Activated CD4-positive, alpha-beta T cell treated with anti-CD3 and anti-CD28 coated beads, Interleukin-2, amount 10 ng/mL, durations not matched to agents 24 days and 14 days (primary cell): ENCODE results near the gene P3H2. TPM values are rescaled to one million over a fixed set of nuclear protein-coding genes. Genes with fewer than 3 reads are reported as not detected.
"Not testable (repeated sequence)": the region's sequence is repeated elsewhere in the genome, so short reads cannot be mapped to it uniquely, and the experiment has no call there.

Experiments used
- DNase-seq: peaks from one replicate; pipeline ENCODE4 v3.0.0; 2022
- H3K27ac Mint-ChIP-seq: one replicate; pipeline ENCODE4 v1.8.0; 2022; ENCODE audit warnings: mild to moderate bottlenecking, mixed read lengths
- H3K27me3 Mint-ChIP-seq: one replicate; pipeline ENCODE4 v1.8.0; 2022; ENCODE audit warnings: mixed read lengths
- H3K36me3 Mint-ChIP-seq: one replicate; pipeline ENCODE4 v1.8.0; 2022; ENCODE audit warnings: low read depth, mild to moderate bottlenecking, mixed read lengths
- H3K4me1 Mint-ChIP-seq: one replicate; pipeline ENCODE4 v1.8.0; 2021; ENCODE audit warnings: mixed read lengths
- H3K4me3 Mint-ChIP-seq: one replicate; pipeline ENCODE4 v1.8.0; 2022; ENCODE audit warnings: mild to moderate bottlenecking, moderate library complexity, mixed read lengths
- H3K9me3 Mint-ChIP-seq: one replicate; pipeline ENCODE4 v1.8.0; 2021; ENCODE audit warnings: mixed read lengths
- intact Hi-C: fragments of 100-400 bp; cut with micrococcal nuclease; formaldehyde crosslinking; loops from one replicate; pipeline ENCODE4 v1.15.1; 2023
- total RNA-seq: library from RNA; stranded (reverse); gene quantifications from 2 replicates; pipeline ENCODE4 v1.2.3, GENCODE V29; 2022

The P3H2 gene, protein sequence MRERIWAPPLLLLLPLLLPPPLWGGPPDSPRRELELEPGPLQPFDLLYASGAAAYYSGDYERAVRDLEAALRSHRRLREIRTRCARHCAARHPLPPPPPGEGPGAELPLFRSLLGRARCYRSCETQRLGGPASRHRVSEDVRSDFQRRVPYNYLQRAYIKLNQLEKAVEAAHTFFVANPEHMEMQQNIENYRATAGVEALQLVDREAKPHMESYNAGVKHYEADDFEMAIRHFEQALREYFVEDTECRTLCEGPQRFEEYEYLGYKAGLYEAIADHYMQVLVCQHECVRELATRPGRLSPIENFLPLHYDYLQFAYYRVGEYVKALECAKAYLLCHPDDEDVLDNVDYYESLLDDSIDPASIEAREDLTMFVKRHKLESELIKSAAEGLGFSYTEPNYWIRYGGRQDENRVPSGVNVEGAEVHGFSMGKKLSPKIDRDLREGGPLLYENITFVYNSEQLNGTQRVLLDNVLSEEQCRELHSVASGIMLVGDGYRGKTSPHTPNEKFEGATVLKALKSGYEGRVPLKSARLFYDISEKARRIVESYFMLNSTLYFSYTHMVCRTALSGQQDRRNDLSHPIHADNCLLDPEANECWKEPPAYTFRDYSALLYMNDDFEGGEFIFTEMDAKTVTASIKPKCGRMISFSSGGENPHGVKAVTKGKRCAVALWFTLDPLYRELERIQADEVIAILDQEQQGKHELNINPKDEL
- total RNA-seq = not detected in 2 replicates

DNA sequence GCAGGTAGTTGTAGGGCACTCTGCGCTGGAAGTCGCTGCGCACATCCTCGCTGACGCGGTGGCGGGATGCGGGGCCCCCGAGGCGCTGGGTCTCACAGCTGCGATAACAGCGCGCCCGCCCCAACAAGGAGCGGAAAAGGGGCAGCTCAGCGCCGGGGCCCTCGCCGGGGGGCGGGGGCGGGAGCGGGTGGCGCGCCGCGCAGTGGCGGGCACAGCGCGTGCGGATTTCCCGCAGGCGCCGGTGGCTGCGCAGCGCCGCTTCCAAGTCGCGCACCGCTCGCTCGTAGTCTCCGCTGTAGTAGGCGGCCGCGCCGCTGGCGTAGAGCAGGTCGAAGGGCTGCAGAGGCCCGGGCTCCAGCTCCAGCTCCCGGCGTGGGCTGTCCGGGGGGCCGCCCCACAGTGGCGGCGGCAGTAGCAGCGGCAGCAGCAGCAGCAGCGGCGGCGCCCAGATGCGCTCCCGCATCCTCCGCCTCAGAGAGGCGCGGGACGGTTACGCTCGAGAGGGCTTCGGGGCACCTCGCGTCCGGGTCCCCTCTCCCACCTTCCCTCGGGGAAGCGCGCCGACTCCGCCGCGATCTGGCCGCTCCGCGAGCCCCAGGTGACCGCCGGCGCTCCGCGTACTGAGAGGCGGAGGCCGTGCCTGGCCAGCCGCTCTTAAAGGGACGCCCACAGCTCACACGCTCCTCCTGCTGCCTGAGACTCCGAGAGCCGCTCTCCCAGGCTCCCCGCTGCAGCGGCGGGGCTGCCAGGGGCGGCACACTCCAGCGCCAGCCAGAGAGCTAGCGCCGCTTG lies at the start of gene P3H2:
Gene P3H2 (minus strand): TSS at position 629 of the 792 bp plus-strand sequence. CDS start 166 bp downstream, at position 463.
- Mint-ChIP-seq H3K9me3 (no peaks in the 10 kb centered on the region), H3K27ac (no peak within 1 kb of the TSS), H3K36me3 (no peaks in the 10 kb centered on the region), H3K4me3 (peak within 1 kb of the TSS; percentile 46), H3K4me1 (peaks cover 3% of the 10 kb centered on the region), H3K27me3 (peaks cover 65% of the 10 kb centered on the region)
- intact Hi-C loops = no loop called here
- peak; percentile 58 for DNase-seq

DNA sequence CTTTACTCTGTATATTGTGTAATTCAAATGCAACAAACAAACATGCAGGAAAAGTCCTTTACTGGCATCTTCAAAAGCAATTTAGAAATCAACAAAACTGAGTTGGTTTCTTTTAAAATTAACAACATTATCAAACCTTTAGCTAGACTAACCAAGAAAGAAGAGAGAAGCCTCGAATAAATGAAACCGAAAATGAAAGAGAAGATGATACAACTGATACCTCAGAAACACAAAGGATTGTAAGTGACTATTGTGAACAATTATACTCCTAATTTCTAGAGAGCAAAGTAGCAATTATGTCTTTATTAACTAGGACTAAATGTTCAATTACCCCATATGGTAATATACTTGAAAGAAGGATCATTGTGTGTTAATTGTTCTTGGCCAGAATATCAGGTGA lies 49.2 kb upstream of the P3H2 start:
- H3K36me3 Mint-ChIP-seq = no peaks in the 10 kb centered on the region
- peaks cover 17% of the 10 kb centered on the region for H3K27me3 Mint-ChIP-seq
- no peaks in the 10 kb centered on the region for H3K9me3 Mint-ChIP-seq
- intact Hi-C loops = no loop called here
- peaks cover 10% of the 10 kb centered on the region for H3K4me1 Mint-ChIP-seq
- H3K4me3 Mint-ChIP-seq = peak overlapping the region; percentile 48
- DNase-seq = no peak
- H3K27ac Mint-ChIP-seq = no peak overlapping the region

DNA sequence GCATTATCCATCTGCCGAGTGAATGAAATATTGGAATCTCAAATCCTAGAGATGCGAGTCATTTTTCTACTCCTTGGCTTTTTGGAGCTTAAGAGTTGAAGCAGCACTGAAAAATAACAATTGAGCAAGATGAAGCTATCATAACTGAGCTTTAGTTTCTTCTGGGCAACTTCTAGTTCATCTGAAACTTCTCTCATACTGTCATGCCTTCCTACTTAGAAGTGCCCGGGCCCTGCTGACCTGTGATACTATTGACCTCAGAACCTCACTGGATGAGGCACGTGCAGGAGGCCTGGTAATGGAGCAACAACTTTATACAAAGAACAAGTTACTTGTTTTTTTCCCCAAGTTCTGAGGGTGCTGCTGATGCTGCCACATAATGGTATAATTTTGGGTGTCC lies 48.5 kb upstream of the P3H2 start:
- H3K4me1 Mint-ChIP-seq = peaks cover 8% of the 10 kb centered on the region
- no peak for DNase-seq
- H3K9me3 Mint-ChIP-seq = no peaks in the 10 kb centered on the region
- peaks cover 13% of the 10 kb centered on the region for H3K27me3 Mint-ChIP-seq
- no peak overlapping the region for H3K27ac Mint-ChIP-seq
- peak overlapping the region; percentile 48 for H3K4me3 Mint-ChIP-seq
- intact Hi-C loops = no loop called here
- H3K36me3 Mint-ChIP-seq = no peaks in the 10 kb centered on the region

DNA sequence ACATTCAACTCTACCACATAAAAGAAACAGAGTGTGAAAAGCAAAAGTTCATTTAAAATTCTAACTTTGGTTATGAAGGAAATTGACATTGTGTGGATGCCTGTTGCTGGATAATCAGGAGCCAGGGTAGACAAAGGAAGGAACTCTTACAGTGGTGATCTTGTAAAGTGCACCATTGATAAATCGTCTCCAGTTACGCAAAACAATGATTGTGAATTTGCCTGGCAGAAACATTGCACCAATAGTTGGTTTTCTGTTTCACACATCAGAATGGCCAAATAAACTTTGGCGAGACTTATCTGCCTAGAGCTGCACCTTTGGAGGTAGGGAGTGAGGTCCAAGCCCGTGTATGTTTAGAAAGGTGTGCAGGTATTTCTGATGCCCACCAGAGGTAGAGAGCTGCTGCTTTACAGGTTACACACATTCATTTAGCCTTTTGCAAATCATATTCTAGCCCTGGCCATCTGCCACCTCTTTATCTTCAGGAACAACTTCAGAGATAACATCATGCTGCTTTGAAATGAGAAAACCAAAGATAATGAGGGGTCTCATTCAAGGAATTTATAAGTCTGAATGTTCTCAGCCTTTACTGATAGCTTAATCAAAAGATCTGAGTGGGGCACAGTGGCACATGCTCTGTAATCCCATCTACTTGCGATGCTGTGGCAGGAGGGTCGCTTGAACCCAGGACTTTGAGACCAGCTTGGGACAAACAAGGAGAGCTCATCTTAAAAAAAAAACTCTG lies 47.4 kb upstream of the P3H2 start:
- no peaks in the 10 kb centered on the region for H3K36me3 Mint-ChIP-seq
- no peak for DNase-seq
- no peaks in the 10 kb centered on the region for H3K9me3 Mint-ChIP-seq
- intact Hi-C loops = no loop called here
- H3K4me3 Mint-ChIP-seq = no peak overlapping the region
- H3K27me3 Mint-ChIP-seq = peaks cover 8% of the 10 kb centered on the region
- no peak overlapping the region for H3K27ac Mint-ChIP-seq
- peaks cover 8% of the 10 kb centered on the region for H3K4me1 Mint-ChIP-seq

DNA sequence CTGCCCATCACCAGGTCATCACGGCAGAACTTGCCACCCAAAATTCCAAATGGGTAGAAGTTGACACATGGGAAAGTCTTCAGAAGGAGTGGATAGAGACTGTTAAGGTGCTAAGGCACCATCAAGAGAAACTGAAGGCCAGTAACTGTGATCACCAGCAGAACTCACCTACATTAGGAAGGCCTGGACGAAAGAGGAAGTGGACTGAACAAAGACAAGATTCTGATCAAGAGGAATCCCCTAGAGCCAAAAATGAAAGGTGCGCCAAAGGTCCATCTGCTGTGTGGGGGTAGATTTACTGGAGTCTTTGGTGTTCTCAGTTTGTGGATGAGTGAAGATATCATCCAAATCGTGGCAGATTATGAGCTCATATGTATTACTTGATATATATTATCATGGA lies 46.3 kb upstream of the P3H2 start:
- no peak overlapping the region for H3K27ac Mint-ChIP-seq
- no peaks in the 10 kb centered on the region for H3K9me3 Mint-ChIP-seq
- DNase-seq = no peak
- intact Hi-C loops = no loop called here
- no peak overlapping the region for H3K4me3 Mint-ChIP-seq
- peaks cover 8% of the 10 kb centered on the region for H3K4me1 Mint-ChIP-seq
- H3K36me3 Mint-ChIP-seq = no peaks in the 10 kb centered on the region
- H3K27me3 Mint-ChIP-seq = peaks cover 6% of the 10 kb centered on the region

DNA sequence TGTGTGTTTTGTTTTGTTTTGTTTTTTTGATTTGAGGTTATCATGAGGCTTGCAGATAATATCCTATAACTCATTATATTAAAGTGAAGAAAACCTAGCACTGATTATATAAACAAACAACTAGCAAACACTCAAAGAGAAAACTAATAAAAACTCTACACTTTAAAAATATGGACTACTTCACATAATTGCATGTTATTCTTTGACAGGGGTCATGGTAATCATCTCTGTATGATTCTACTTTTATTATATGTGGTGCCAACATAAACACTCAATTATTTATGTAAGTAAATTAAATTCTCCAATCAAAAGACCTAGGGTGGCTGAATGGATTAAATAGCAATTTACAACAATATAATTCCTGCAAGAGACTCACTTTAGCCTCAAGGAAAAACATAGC lies 44.6 kb upstream of the P3H2 start:
- peaks cover 4% of the 10 kb centered on the region for H3K27me3 Mint-ChIP-seq
- no peaks in the 10 kb centered on the region for H3K36me3 Mint-ChIP-seq
- peaks cover 4% of the 10 kb centered on the region for H3K9me3 Mint-ChIP-seq
- peaks cover 8% of the 10 kb centered on the region for H3K4me1 Mint-ChIP-seq
- no peak for DNase-seq
- no peak overlapping the region for H3K27ac Mint-ChIP-seq
- intact Hi-C loops = no loop called here
- H3K4me3 Mint-ChIP-seq = no peak overlapping the region

DNA sequence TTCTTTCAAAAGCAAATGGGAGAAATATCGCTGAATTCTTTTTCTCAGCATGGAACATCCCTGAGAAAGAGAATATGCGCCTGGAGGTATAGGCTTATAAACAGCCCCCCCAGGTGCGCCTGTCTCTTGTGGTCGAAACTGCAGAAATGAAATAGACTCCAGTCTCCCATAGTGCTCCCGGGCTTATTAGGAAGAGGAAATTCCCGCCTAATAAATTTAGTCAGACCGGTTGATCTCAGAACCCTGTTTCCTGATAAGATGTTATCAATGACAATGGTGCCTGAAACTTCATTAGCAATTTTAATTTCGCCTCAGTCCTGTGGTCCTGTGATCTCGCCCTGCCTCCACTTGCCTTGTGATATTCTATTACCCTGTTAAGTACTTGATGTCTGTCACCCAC lies 41.3 kb upstream of the P3H2 start:
- H3K4me1 Mint-ChIP-seq, H3K36me3 Mint-ChIP-seq, H3K9me3 Mint-ChIP-seq, intact Hi-C loops, DNase-seq, H3K27ac Mint-ChIP-seq, H3K4me3 Mint-ChIP-seq, H3K27me3 Mint-ChIP-seq: not testable (repeated sequence)

DNA sequence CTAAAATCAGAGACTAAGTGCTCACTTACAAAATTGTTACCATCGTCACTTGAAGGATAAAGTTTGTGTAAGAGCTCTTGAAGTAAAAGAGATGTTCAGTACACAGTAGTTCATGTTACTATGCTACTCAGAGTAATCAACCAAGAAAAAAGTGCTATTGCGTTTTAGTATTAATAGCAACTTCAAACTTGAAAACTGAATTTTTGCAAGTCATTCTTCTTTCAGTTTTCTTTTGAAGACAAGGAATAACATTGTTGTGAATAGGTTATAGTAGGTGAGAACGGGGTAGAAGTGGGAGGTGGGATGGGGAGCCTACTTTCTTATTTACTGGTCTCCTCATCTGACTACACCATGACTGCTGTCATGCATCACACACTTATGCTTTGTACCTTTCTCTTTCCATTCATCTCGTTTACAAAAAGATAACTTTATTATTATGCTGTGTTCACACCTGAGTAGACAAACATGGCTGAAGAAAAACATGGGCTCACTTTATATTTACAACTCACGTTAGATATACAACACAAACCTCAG lies 39.3 kb upstream of the P3H2 start:
- Mint-ChIP-seq H3K27me3 (peaks cover 3% of the 10 kb centered on the region), H3K27ac (no peak overlapping the region), H3K36me3 (no peaks in the 10 kb centered on the region), H3K4me3 (no peak overlapping the region), H3K9me3 (peaks cover 4% of the 10 kb centered on the region), H3K4me1 (no peaks in the 10 kb centered on the region)
- no peak for DNase-seq
- intact Hi-C loops = no loop called here

DNA sequence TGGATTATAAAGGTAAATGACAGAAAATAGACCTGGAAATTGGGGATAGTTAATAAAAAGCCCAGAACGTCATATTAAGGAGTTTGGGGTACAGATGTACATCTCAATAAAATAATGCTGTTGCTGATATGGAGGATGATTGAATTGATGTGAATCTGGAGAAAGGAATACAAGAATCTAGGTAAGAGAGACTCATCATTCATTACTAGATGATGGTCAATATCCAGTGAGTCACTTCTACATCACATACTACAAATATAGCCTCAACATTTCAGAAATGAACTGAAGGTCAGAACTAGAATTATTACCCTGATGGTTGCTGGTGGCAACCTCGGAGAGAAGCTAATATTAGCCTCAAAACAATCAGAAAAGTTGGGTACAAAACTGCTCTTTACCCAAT lies 37.6 kb upstream of the P3H2 start:
- no peak overlapping the region for H3K27ac Mint-ChIP-seq
- H3K9me3 Mint-ChIP-seq = peaks cover 4% of the 10 kb centered on the region
- H3K36me3 Mint-ChIP-seq = no peaks in the 10 kb centered on the region
- intact Hi-C loops = no loop called here
- H3K4me3 Mint-ChIP-seq = no peak overlapping the region
- DNase-seq = no peak
- H3K4me1 Mint-ChIP-seq = no peaks in the 10 kb centered on the region
- peaks cover 3% of the 10 kb centered on the region for H3K27me3 Mint-ChIP-seq

DNA sequence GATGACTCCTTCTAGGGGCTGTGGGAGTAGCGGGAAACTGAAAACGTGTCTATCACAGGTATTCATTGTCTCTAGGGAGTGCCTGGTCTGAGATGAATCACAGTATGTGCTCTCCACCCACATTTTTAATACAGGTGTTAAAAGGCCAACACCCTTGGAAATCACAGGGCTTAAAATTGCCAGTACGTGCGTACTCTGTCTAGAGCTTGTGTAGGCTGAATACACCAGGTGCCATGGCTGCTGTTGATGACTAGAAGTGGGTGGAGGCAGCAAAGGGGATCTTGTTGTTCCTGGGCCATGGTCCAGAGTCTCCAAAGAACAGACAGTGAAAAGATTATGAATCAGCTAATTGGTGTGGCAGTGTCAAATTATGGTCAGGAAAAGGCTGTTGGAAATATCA lies 35.1 kb upstream of the P3H2 start:
- intact Hi-C loops = no loop called here
- Mint-ChIP-seq H3K4me1 (no peaks in the 10 kb centered on the region), H3K9me3 (no peaks in the 10 kb centered on the region), H3K27ac (no peak overlapping the region), H3K36me3 (no peaks in the 10 kb centered on the region), H3K27me3 (no peaks in the 10 kb centered on the region), H3K4me3 (no peak overlapping the region)
- no peak for DNase-seq

DNA sequence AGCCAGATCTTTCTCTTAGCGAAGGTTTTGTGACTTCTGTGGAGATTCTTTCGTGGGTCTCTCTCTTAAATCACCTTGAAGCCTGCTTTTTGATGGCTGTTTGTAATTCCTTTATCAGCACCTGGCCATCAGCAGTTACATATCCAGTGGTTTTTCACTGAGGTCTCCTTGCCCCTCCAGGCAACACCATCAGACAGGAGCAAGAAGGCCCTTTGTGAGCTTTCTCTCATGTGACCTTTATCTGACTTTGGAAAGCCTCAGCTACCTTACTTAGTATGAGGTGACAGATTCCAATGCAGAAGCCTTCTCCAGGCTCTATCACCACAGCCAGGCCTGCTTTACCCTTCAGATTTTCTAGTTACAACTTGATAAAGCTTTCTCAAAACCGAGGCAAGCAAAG lies 30.0 kb upstream of the P3H2 start:
- Mint-ChIP-seq H3K27me3 (no peaks in the 10 kb centered on the region), H3K4me3 (no peak overlapping the region), H3K27ac (no peak overlapping the region), H3K9me3 (no peaks in the 10 kb centered on the region), H3K36me3 (no peaks in the 10 kb centered on the region), H3K4me1 (no peaks in the 10 kb centered on the region)
- intact Hi-C loops = no loop called here
- DNase-seq = no peak

DNA sequence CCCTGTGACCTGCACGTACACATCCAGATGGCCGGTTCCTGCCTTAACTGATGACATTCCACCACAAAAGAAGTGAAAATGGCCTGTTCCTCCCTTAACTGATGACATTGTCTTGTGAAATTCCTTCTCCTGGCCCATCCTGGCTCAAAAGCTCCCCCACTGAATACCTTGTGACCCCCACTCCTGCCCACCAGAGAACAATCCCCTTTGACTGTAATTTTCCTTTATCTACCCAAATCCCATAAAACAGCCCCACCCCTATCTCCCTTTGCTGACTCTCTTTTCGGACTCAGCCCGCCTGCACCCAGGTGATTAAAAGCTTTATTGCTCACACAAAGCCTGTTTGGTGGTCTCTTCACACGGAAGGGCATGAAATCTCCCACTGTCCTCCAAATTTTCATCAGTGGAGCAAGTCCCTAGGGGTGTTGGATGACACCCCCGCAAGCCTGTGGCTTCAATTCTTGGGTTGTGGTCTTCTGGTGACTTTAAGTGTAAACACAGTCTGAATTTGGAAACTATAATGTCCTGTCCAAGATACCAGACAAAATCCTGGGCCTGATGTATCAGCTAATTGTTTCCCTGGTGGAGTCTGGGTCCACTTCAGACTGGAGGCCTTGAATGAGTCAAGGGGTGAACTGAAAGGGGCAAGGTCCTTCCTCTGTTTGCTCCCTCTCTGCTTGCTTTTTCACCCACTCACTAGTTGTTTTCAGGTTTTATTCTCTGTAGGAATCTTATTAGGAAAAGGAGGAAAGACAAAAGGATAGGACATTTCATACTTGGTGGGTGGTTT lies 29.3 kb upstream of the P3H2 start:
- H3K9me3 Mint-ChIP-seq, H3K4me1 Mint-ChIP-seq, H3K36me3 Mint-ChIP-seq, H3K27me3 Mint-ChIP-seq, H3K27ac Mint-ChIP-seq, intact Hi-C loops, DNase-seq, H3K4me3 Mint-ChIP-seq: not testable (repeated sequence)

DNA sequence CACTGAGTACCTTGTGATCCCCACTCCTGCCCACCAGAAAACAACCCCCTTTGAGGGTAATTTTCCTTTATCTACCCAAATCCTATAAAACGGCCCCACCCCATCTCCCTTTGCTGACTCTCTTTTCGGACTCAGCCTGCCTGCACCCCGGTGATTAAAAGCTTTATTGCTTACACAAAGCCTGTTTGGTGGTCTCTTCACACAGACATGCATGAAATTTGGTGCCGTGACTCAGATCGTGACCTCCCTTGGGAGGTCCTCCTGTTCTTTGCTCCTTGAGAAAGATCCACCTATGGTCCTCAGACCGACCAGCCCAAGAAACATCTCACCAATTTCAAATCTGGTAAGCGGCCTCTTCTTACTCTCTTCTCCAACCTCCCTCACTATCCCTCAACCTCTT lies 24.1 kb upstream of the P3H2 start:
- intact Hi-C loops, H3K9me3 Mint-ChIP-seq, H3K36me3 Mint-ChIP-seq, H3K27ac Mint-ChIP-seq, H3K27me3 Mint-ChIP-seq, H3K4me3 Mint-ChIP-seq, DNase-seq, H3K4me1 Mint-ChIP-seq: not testable (repeated sequence)
